ENCODE measurements around the gene NDUFB8.
"Not testable (repeated sequence)": the region's sequence is repeated elsewhere in the genome, so short reads cannot be mapped to it uniquely, and the experiment has no call there.

GRCh38 chr10:100575146-100575545 is 45.5 kb upstream of the NDUFB8 start:
- not testable (repeated sequence) for TF ChIP-seq CTCF (IDR thresholded peaks at IDR 0.05; ENCODE audit: low read depth, low read length, poor library complexity, severe bottlenecking); EZH2phosphoT487 (IDR thresholded peaks at IDR 0.05; ENCODE audit: borderline replicate concordance, low read length)

All from DOHH2 (cell line).